Measurements from ENCODE around the gene SF3A2. TPM values are rescaled to one million over a fixed set of nuclear protein-coding genes. Genes with fewer than 3 reads are reported as not detected.
A peak's percentile ranks its signal among the peaks of the same experiment; 100 is the strongest.

Gene SF3A2
- total RNA-seq, 1 donor from 2014 or later, result 28.7 TPM

DNA sequence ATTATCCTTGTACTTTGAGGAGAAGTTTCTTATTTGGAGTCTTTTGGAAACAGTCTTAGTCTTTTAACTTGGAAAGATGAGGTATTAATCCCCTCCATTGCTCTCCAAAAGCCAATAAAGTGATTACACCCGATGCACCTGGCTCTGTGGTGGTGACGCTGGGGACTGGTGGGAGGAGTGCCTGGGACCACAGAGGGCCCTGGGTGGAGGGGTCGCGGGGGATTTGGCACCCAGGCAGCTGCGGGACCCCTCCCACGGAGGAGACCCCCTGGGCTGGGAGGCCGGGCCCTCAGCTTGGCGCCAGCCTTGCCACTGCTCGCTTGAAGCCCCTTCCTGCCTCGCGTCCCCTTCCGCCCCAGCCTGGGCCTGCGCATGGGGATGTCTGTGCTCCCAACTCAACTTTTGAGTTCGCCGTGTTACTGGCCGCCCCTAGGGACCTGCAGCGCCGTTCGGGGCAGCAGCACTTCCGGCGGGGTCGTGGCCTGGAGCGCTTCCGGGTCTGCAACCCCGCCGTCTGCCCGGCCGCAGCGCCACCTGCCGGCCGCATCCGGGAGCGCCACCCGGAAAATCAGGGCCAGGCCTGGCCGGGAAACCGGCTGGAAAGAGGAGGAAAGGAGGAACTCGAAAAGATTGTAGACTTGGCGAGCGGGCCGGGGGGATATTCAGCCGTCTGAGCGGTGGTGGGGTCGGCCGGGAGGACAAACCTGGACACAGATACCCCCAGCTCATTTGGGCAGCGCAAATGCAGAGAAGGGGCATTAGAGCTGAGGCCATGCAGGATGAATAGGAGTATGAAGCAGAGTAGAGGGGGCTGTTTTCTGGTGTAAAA, 36.9 kb downstream of the SF3A2 start:
- peak; percentile 98 for TF ChIP-seq CTCF (IDR thresholded peaks at IDR 0.05; ENCODE audit: borderline replicate concordance)
- Histone ChIP-seq H3K27ac (replicated peaks) (peak overlapping the region; percentile 98), H3K36me3 (peaks cover 26% of the 10 kb centered on the region), H3K4me3 (peak overlapping the region; percentile 99), H3K9me3 (replicated peaks) (no peaks in the 10 kb centered on the region), H3K4me1 (peaks cover 72% of the 10 kb centered on the region), H3K27me3 (ENCODE audit: low read depth) (no peaks in the 10 kb centered on the region)
- intact Hi-C loops (cut with micrococcal nuclease), result no loop called here
- peak; percentile 78 for DNase-seq

GRCh38 chr19:2274185-2274711, 37.6 kb downstream of the SF3A2 start:
- peaks cover 26% of the 10 kb centered on the region for H3K36me3 ChIP-seq
- DNase-seq, result no peak
- peak overlapping the region; percentile 99 for H3K4me3 ChIP-seq
- intact Hi-C loops (cut with micrococcal nuclease), result no loop called here
- no peaks in the 10 kb centered on the region for H3K27me3 ChIP-seq (ENCODE audit: low read depth)
- H3K9me3 ChIP-seq (replicated peaks), result no peaks in the 10 kb centered on the region
- no peak for TF ChIP-seq CTCF (IDR thresholded peaks at IDR 0.05; ENCODE audit: borderline replicate concordance)
- peak overlapping the region; percentile 98 for H3K27ac ChIP-seq (replicated peaks)
- H3K4me1 ChIP-seq, result peaks cover 68% of the 10 kb centered on the region

DNA sequence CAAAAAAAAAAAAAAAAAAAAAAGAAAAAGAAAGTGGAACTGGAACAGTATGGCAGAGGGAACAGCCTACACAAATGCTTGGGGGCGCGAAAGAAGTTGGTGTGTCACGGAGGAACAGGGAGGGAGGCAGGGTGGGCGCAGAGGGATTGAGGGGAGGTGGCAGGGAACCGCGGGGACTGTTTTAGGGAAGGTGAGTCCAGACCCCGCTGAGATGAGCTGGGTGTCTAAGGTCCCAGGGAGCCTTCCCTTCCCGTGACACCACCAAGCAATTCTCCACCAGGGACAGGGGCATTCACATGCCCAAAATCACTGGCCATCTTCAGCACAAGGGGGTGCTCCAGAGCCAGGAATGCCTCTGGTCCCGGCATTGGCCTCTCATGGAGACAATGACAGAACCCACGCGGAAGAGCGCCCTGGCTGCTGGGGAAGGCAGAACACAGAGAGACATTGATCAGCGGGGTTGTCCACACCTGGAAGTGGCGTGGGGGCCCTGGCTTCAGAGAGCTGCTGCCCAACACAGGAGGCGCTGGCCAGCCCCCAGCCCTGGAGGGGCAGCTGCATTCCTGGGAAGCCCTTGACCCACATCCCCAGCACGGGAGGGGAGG, 38.4 kb downstream of the SF3A2 start:
- Histone ChIP-seq H3K9me3 (replicated peaks) (no peaks in the 10 kb centered on the region), H3K4me1 (peaks cover 61% of the 10 kb centered on the region), H3K27ac (replicated peaks) (peak overlapping the region; percentile 56), H3K4me3 (peak overlapping the region; percentile 32), H3K27me3 (ENCODE audit: low read depth) (no peaks in the 10 kb centered on the region), H3K36me3 (peaks cover 26% of the 10 kb centered on the region)
- peak; percentile 66 for TF ChIP-seq CTCF (IDR thresholded peaks at IDR 0.05; ENCODE audit: borderline replicate concordance)
- peak; percentile 64 for DNase-seq
- intact Hi-C loops (cut with micrococcal nuclease), result no loop called here

- H3K4me1 ChIP-seq, result peaks cover 55% of the 10 kb centered on the region
- no peaks in the 10 kb centered on the region for H3K9me3 ChIP-seq (replicated peaks)
- H3K36me3 ChIP-seq, result peaks cover 26% of the 10 kb centered on the region
- DNase-seq, result peak; percentile 60
- TF ChIP-seq CTCF (IDR thresholded peaks at IDR 0.05; ENCODE audit: borderline replicate concordance), result no peak
- intact Hi-C loops (cut with micrococcal nuclease), result no loop called here
- H3K4me3 ChIP-seq, result peak overlapping the region; percentile 32
- H3K27ac ChIP-seq (replicated peaks), result peak overlapping the region; percentile 56
- H3K27me3 ChIP-seq (ENCODE audit: low read depth), result no peaks in the 10 kb centered on the region
Observed at GRCh38 chr19:2275588-2276428, 39.2 kb downstream of the SF3A2 start.

- Histone ChIP-seq H3K27ac (replicated peaks) (peak overlapping the region; percentile 56), H3K27me3 (ENCODE audit: low read depth) (no peaks in the 10 kb centered on the region), H3K36me3 (peaks cover 20% of the 10 kb centered on the region), H3K4me1 (peaks cover 48% of the 10 kb centered on the region), H3K9me3 (replicated peaks) (no peaks in the 10 kb centered on the region), H3K4me3 (peak overlapping the region; percentile 32)
- intact Hi-C loops (cut with micrococcal nuclease), result no loop called here
- no peak for TF ChIP-seq CTCF (IDR thresholded peaks at IDR 0.05; ENCODE audit: borderline replicate concordance)
- no peak for DNase-seq
Observed at GRCh38 chr19:2276429-2276986, 39.9 kb downstream of the SF3A2 start.

Data from left ventricle myocardium inferior (tissue), 1 donor.